DND-41 (cell line): ENCODE measurements around the gene CLC.

Source experiments
- EZH2 ChIP-seq: IDR thresholded peaks from 3 replicates; pipeline ENCODE4 v1.6.1; 2012; ENCODE audit warnings: borderline replicate concordance, low read depth, mild to moderate bottlenecking, moderate library complexity, low read length, inconsistent platforms; ENCODE audit not compliant: severe bottlenecking
- TF ChIP-seq, protein P1 (sequence below): IDR thresholded peaks from 2 replicates; pipeline ENCODE4 v1.5.1; 2012; ENCODE audit warnings: borderline replicate concordance, low read length, moderate library complexity, mild to moderate bottlenecking; ENCODE audit not compliant: poor library complexity, severe bottlenecking; ENCODE audit errors: extremely low read depth

- TF ChIP-seq, protein P1, sequence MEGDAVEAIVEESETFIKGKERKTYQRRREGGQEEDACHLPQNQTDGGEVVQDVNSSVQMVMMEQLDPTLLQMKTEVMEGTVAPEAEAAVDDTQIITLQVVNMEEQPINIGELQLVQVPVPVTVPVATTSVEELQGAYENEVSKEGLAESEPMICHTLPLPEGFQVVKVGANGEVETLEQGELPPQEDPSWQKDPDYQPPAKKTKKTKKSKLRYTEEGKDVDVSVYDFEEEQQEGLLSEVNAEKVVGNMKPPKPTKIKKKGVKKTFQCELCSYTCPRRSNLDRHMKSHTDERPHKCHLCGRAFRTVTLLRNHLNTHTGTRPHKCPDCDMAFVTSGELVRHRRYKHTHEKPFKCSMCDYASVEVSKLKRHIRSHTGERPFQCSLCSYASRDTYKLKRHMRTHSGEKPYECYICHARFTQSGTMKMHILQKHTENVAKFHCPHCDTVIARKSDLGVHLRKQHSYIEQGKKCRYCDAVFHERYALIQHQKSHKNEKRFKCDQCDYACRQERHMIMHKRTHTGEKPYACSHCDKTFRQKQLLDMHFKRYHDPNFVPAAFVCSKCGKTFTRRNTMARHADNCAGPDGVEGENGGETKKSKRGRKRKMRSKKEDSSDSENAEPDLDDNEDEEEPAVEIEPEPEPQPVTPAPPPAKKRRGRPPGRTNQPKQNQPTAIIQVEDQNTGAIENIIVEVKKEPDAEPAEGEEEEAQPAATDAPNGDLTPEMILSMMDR: no peak
- no peak for TF ChIP-seq EZH2
These were observed 27.4 kb downstream of the CLC start for GRCh38 chr19:39710333-39710890.
